NCI-H82 treated with DMSO at 0.1 percent for 48 hours (cell line): ENCODE measurements around the gene CDKN2AIP.
"Not testable (repeated sequence)": the region's sequence is repeated elsewhere in the genome, so short reads cannot be mapped to it uniquely, and the experiment has no call there.

ENCODE experiments used
- DNase-seq: peaks from one replicate; lab custom pipeline; 2025; ENCODE audit not compliant: unreplicated experiment; lab: John Stamatoyannopoulos, UW

Gene CDKN2AIP

DNA sequence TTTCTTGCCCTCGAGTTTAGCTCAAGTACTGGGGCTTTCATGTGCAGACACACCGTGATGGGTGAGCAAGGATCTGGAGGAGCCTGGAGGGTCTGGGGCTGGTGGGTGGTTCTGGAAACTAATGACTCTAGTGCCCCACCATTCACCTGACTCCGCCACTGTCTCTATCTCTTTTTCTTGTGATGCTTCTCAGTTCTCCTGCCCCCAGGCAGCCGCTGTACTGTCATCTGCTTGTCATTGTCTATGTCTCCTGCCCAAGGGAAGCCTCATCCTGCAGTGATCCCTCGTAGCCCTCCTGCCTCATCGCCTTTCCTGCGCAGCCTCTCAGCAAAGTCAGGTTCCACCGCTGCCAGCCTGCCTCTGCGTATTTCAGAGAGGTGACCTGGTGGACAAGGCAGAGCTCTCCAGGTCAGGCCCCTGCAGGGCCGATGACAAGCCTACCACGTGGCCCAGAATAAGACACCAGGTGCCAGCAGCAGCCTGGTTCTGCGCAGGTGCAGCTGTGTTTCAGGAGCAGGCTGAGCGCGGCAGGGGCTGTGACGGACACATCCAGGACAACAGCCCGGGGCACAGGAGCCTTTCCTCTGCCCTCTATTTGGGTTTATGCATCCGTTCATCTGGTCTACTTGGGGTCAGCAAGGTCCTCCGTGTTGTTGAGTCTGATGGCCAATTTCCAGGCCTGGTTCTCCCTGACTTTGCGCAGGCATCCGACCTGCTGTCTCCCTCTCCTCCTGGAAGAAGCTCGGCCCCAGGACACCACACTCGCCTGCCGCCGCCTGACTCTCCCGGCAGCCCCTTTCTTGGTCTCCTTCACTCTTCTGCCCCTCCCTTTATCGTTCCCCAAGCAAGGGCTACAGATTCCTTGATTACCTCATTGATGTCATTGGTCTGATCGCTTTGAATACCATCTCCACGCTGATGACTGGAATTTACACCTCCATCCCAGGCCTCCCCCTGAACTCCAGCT, 30.9 kb upstream of the CDKN2AIP start:
- no peak for DNase-seq

DNA sequence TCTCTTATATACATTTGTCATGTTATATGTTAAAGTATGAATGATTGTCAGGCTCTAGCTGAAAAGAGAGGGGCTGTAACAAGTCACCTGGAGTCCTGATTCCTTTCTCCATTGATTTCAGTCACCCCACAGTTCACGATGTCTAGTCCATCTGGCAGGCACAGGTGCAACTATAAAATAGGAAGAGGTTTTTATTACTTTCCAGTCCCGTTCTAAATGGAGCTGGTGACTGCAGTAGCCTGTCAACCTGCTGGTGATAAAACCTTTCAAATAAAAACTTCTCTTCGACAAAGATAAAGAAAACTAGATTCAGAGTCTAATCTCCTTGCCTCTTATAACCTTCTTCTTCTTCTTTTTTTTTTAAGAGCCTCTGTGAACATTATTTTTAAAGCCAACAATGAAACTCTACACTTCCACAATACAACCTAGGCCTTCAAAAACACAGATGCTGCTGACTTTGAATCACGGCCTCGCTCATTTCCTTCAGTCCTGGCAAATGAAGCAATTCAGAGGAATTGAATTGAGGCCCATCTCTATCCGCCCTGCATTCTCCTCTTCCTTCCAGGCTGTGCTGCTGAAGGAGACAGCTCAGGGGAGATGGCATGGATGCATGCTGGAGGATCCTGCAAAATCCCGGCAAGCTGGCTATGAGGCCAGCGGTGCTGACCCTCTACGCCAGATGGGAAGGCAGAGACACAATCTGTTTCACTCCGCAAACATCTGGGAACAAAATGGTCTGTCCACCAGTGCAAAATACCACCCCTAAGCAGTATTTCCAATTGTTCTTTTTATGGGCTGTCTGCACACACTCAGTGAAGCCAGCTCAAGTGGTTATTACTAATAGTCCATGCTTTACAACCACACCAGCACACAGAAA, 27.3 kb upstream of the CDKN2AIP start:
- DNase-seq = no peak

DNA sequence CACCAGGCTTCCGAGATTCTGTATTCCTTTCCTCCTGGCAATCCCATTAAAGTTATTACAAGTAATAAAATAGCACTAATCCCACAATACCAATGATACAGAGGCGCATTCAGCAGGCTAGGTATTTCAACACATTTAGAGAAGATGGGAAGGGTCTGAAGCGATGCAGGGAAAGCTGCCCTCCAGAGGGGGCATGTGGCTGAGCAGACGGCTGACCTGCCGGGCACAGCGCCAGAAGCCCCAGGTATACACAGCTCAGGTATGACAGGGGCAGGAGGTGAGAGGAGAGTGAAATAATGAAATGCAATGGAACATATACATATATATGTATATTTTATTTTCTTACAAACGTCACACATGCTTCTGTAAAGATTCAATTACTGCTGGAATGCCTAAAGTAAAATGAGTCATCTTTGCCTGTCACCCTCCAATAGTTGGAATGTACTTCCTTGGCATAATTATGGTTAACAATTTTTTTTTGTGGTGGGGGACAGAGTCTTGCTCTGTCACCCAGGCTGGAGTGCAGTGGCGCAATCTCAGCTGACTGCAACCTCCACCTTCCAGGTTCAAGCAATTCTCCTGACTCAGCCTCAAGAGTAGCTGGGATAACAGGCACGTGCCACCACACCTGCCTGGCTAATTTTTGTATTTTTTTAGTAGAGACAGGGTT, 21.3 kb upstream of the CDKN2AIP start:
- DNase-seq = no peak

DNA sequence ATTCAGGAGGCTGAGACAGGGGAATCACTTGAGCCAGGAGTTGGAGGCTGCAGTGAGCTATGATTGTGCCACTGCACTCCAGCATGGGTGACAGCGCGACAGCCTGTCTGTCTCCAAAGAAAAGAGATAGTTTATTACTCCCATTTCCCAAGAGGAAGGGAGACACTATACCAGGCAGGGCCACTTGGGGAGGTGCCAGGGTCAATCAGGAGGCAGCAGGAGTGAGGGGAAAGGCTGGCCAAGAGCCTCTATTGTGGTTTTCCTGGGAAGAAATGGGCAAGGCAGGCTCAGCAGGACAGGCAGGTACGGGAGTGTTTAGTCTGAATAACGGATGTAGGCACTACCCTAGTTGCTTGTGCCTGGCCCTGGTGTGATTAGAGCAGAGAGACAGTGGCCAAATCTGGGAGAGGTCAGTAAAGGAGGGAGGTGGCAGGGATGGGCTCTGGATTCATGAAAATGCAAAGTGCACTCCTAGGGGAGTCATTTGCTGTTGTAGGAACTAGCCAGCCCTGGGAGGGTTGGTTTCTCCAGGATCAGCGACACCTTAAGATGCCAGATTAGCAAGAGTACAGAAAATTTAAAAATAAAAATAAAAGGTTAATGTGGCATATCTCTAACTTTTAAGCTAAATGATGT, 20.2 kb upstream of the CDKN2AIP start:
- no peak for DNase-seq

DNA sequence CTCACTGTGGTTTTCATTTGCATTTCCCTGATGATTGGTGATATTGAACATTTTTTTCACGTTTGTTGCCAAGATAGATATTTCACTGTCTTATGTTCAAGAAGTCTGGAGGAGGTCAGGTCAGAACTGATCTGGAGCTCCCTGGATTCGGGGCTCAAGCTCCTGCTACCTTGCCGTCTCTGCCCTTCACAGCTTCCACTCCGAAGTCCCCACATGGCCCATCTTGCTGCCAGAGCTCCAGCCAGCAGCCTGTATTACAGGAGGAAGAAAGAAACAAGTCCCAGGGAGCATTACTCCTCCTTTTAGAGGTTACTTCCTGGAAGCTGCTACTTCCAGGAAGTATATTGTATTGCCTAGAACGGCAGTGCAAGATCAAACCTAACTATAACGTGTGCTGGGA, 17.9 kb upstream of the CDKN2AIP start:
- no peak for DNase-seq

DNA sequence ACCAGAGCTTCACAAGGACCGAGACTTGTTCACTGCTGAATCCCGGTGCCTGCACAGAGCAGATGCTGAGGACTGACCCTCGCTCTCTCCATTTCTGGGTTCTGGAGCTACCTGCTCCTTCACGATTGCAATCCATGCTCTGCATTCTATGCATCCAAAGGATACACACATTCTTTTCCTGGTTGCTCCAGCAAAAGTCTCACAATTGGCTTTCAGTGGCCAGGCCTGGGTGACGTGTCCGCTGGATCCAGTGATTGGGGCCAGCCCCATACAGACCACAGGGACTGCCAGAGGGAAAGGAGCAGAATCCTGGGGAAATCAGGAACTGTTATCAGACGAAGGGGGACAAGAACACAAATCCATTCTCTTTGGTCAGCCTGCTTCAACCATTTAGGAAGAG, 14.9 kb upstream of the CDKN2AIP start:
- DNase-seq = no peak

DNA sequence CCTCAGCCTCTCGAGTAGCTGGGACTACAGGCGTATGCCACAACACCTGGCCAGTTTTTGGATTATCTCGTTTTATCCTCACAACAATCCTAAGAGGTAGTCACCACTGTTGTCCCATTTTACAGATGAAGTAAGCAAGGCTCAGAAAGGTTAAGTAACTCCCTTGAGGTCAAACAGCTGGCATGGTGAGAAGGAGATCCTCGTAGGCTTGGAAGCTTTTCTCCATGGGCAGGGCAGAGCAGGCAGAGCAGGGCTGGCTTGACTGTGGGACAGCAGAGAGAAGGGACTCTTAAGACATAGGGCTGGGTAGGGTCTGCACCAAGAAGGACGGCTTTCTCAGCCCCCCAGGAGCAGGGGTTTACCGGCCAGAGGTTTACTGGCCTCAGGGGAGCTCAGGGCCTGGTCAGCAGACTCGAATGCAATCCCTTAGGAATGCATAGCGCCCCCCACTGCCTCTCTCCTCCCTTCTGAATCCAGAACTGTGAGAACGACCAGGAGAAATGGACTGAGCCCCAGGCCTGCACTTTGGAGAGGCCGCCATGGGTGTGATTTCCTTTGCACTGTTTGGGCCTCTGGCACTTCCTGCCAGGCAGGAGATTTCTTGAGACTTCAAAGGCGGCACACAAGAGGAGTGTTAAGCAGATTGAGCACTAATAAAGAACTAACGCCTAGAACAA, 14.0 kb upstream of the CDKN2AIP start:
- DNase-seq = no peak

DNA sequence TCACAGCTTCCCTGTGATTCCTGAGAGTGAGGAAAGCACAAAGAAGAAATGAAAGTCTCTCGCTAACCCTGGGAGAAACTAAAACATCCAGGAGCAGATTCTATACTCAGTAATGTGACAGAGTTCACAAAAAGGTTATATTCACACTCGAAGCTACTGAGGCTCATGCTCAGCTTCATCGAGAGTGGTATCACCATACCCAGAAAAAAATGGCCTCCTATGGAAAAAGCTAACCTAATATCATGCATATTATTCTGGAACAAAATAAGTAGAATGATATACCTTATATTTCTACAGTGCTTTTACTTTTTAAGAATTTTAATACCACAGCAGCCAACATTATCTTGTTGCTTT, 13.5 kb upstream of the CDKN2AIP start:
- no peak for DNase-seq

DNA sequence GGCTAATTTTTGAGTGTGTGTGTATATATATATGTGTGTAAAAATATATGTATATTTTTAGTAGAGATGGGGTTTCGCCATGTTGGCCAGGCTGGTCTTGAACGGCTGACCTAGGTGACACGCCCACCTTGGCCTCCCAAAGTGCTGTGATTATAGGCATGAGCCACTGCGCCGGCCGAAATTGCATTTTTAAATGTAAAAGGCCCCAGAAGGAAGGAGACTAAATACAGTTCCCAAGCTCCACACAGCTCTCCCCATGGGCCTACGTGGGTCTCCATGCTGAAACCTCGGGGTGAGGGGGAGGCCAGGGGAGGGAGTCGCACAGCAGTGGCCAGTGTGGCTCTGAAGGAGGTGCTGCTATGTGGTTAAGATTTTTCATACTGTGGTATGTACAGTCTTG, 12.8 kb upstream of the CDKN2AIP start:
- DNase-seq = no peak

DNA sequence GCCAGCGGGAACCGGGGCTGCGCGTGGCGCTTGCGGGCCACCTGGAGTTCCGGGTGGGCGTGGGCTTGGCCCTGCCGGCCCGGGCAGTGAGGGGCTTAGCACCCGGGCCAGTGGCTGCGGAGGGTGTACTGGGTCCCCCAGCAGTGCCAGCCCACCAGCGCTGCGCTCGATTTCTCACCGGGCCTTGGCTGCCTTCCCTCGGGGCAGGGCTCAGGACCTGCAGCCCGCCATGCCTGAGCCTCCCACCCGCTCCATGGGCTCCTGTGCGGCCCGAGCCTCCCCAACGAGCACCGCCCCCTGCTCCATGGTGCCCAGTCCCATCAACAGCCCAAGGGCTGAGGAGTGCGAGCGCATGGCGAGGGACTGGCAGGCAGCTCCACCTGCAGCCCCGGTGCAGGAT, 11.3 kb upstream of the CDKN2AIP start:
- DNase-seq = not testable (repeated sequence)

DNA sequence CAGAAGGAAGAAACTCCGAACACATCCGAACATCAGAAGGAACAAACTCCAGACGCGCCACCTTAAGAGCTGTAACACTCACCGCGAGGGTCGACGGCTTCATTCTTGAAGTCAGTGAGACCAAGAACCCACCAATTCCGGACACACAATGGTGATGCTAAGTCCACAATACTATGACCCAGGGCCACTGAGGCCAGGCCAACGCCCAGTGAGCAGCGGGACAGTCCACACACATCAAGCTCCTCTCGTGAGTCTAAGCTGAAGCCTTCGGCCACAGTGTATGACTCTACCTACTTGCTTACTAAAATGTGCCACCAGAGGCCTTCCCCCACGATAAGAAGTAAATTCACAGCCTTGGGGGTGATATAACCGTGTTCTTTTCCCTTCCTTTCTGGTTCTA, 10.2 kb upstream of the CDKN2AIP start:
- no peak for DNase-seq

DNA sequence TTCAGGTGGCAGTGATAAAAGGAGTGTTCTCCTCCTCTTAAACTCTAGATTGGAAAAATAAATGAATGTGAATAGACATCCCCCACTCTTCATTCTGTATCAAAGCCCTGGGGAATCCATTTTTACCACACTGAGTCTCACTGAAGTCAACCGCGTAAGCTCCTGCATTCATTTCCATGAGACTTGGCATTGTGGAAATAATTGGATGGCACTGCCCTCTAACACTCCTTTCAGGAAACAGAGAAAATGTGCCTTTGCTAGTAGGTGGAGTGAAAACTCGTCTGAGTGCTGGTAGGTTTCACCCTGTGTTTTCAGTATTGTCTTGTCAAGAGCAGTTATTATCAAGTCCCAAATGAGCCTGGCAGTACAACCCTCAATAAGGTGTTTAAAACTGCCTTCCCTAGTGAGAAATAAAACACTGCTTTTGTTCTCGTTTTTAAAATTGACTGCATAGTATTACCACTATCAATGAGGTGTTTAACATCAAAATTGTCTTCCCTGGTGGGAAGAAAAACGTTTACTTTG, 9.7 kb upstream of the CDKN2AIP start:
- no peak for DNase-seq

DNA sequence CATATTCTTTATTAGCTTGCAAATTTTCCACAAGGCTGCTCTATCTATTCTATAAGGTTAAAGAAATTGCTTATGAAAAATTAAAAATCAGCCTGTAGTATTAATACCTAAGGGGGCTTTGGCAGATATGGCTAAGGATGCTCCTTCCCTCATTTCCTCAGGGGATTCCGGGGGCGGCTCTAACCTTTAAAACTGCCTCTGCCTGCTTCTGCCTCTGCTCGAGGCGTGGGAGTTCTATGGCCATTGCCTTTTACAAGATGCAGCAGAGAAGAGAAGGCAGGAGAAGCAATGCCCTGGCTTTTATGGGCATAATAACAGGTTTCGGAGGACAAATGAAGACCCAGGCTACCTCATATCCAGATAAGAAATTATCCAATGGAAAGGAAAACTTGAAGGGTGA, 8.6 kb upstream of the CDKN2AIP start:
- no peak for DNase-seq

DNA sequence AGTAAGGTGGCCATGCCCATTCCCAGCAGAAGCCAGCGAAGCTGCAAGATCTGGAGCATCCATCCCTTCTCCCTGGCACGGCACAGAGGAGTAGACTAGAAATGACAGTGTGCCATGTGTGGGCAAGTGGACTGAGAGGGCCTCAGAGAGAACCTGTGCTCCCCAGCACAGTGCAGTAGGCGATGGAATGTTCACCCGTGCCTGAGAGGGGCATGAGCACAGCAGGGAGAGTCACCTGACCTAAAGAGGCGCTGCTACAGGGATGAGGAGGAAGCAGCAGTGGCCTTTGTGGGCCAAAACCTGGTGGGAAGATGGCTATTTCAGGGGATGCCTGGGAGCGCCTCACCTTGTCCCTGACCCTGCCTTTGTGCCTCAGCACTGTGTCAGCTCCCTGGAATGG, 8.0 kb upstream of the CDKN2AIP start:
- no peak for DNase-seq

DNA sequence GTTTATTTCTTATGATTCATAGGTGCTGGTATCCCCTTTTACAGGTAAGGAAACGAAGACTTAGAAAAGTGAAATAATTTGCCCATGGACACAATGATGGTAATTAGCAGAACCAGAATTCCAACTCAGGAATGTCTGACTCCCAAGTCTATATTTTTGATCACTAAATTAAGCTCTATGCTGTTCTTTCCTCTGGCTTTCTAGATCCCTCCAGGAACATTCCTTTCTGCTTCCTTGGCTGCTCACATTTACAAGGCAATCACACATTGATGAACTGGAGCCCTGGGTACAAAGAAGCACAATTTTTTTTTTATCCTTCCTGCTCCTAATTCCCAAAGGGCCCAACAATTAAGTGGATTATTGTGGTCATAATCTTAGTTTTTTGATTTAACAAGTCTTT, 7.0 kb upstream of the CDKN2AIP start:
- no peak for DNase-seq

DNA sequence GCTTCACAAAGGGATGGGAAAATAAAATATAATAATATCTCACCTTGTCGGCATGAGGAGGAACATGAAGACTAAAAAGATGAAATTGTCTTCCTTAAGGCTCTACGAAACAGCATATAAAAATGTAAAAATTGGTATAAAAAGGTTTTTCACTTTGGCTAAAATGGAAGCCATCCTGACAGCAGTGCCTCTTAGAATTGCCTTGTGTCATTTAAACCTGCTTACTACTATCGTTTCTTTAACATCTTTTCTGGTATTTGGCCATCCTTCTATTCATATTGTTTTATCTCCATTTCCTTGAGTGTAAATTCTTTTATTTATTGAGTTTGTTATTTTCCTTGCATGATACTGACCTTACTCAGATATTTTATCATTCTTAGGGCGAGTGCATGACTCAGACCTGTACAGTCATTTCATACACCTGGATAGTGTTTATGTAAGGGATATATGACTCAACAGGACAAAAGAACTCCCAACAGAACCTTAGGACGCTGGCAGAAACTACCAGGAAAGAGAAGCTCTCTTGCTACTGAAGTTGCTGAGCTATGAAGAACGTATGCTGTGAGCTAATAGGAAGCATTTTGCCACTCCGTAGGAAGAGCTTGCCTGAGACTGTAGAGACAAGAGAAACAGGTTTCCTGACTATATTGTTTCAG, 5.8 kb upstream of the CDKN2AIP start:
- DNase-seq = no peak

DNA sequence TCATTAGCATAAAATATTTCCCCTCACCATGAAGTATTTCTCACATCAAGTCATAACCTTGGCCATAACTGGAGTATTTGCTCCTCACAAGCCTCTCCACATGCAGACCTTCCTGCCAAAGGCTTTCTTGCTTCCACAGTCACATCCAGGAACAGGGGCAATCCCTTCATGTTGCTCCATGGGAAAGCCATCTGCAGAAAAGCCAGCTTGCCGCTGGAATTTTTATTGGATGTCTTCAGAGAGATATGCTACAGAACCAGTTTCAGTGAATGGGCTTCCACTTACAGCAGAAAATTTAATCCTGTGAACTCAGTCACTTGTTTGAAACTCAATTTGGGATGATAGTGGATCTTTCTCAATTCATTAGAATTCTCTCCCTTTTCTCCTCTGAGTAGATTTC, 3.2 kb upstream of the CDKN2AIP start:
- DNase-seq = no peak

DNA sequence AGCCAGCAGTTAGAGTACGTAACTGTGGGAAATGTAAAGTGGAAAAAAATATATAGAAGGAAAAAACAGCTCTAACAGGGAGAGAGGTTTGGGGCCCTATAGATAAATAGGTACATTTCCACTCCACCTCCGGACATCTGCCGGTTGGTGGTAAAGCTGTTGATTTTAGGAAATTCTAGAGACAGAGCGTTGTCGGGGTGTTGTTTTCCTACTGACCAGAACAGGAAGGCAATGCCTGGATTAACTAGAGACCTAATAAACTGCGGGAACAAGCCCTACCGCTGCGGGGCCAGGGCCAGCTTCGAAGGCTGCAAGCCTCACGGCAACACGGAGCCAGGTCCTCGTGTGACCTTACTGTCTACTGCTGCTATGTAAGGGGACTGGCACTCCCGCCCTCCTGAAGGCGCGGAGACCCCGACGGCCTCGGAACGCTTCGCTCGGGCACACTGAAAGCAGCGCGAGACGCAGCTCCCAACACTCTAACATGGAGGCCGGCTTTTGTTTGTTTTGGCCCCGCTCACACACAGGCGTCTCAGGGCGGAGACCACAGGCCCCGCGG, 702 bp upstream of the CDKN2AIP start:
- peak; percentile 28 for DNase-seq

DNA sequence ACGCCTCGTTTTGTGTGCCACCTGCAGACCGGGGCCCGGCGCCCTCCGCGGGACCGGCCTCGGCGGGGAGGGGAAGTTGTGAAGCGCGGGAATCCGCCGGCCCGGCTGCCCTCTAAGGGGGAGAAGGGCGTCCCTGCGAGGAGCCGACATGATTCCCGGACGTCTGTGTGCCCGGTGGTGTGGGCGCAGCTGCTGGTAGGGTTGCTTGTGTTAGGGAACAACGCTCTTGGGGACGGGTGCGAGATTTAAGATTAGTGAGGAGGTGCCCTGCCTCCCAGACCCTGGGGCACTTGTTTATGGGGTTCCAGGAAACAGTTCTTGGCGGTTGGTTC, 627 bp downstream of the CDKN2AIP start:
- DNase-seq = no peak

DNA sequence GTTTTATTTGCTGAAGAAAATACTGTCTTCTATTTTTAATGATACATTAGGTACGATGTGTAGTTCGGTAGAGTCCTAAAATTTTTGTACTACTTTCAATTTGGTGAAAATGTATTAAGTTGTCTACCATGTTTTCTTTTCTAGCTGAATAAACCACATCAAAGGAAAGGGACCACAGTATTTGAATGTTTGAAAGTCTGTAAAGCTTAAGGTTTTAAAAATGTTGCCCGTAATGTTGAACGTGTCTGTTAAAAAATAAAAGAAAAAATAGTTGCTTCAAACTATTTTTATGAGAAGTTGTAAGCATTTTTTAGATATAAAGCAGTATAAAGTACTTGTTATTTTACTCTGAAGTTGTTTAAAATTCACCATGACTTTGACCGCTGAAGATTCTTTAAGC, 3.2 kb downstream of the CDKN2AIP start:
- no peak for DNase-seq
